Dendritic cell treated with granulocyte-macrophage colony-stimulating factor and Interleukin-4, amounts not matched to agents 40 ng/mL and 50 ng/mL, for 4 days (primary cell): Measurements from ENCODE around the gene PLSCR5.

ENCODE experiments used
- H3K27ac Mint-ChIP-seq: one replicate; pipeline ENCODE4 v1.8.0; 2022; ENCODE audit warnings: mild to moderate bottlenecking, mixed read lengths
- H3K27me3 Mint-ChIP-seq: one replicate; pipeline ENCODE4 v1.8.0; 2022; ENCODE audit warnings: mild to moderate bottlenecking, mixed read lengths
- H3K36me3 Mint-ChIP-seq: one replicate; pipeline ENCODE4 v1.8.0; 2022; ENCODE audit warnings: low read depth, mixed read lengths
- H3K4me1 Mint-ChIP-seq: one replicate; pipeline ENCODE4 v1.8.0; 2022; ENCODE audit warnings: low read depth, mixed read lengths
- H3K4me3 Mint-ChIP-seq: one replicate; pipeline ENCODE4 v1.8.0; 2022; ENCODE audit warnings: mild to moderate bottlenecking, moderate library complexity, mixed read lengths
- H3K9me3 Mint-ChIP-seq: one replicate; pipeline ENCODE4 v1.8.0; 2022; ENCODE audit warnings: mixed read lengths
- intact Hi-C: fragments of 100-400 bp; cut with micrococcal nuclease; formaldehyde crosslinking; loops from one replicate; pipeline ENCODE4 v1.15.0; 2022

PLSCR5 gene, protein sequence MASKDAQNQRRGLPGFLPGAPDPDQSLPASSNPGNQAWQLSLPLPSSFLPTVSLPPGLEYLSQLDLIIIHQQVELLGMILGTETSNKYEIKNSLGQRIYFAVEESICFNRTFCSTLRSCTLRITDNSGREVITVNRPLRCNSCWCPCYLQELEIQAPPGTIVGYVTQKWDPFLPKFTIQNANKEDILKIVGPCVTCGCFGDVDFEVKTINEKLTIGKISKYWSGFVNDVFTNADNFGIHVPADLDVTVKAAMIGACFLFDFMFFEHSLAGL

GRCh38 chr3:146605106-146605505 is at the start of gene PLSCR5:
TSS of gene PLSCR5 (minus strand) at chr3:146605346. CDS start at chr3:146605212, 134 bp downstream.
- Mint-ChIP-seq H3K9me3 (no peaks in the 10 kb centered on the region), H3K27me3 (no peaks in the 10 kb centered on the region), H3K27ac (no peak within 1 kb of the TSS), H3K4me3 (no peak within 1 kb of the TSS), H3K36me3 (no peaks in the 10 kb centered on the region), H3K4me1 (no peaks in the 10 kb centered on the region)
- intact Hi-C loops, result no loop called here

DNA sequence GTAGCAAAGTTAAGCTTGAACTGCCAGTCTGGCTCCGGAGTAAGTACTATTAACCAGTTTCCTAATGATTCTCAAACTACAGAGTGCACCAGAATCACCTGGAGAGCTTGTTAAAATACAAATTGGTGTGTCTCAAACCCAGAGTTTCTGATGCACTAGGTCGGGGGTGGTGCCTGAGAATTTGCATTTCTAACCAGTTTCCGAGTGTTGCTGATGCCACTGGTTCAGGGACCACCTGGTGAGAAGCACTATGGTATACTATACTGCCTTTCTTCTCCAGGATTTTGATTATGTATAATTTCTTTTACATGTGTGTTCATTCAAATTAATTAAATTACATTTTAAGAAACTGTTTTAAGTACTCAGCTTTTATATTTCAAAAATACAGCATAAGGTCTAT is 48.8 kb upstream of the PLSCR5 start:
- no peak overlapping the region for H3K27ac Mint-ChIP-seq
- no peak overlapping the region for H3K4me3 Mint-ChIP-seq
- H3K36me3 Mint-ChIP-seq, result no peaks in the 10 kb centered on the region
- intact Hi-C loops, result no loop called here
- H3K4me1 Mint-ChIP-seq, result no peaks in the 10 kb centered on the region
- H3K27me3 Mint-ChIP-seq, result no peaks in the 10 kb centered on the region
- no peaks in the 10 kb centered on the region for H3K9me3 Mint-ChIP-seq

DNA sequence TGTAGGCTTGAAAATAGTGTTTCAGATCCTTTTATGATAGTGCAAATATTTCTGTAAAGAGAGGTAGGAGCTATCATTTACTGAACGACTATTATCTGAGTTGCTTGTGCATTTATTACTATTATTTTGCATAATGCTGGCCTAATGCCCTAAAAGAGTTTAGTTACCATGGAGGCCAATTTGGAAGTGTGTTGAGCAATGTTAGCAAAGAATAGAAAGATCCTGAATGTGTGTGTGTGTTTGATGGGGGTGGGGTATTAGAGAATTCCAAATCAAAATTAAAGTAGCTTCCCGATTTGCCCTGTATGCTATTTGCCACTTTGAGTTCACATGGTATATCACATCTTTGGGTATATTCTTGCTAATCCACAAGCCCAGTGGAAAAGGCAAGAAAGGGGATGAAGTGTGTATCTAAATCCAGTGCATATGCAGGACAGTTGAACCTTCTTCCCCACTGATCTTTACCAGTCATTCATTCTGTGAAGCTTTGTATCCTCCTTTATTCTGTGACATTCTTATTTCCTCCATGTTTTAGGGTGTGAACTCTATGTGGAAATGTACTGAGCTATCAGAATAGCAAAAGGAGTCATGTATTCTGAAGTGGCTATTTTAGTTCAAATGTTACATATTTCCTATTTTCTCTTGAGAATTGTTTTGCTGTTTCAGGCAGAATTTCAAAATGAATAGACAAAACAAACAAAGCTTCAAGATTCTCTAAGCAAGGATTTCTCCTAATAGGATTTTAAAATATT is 45.7 kb upstream of the PLSCR5 start:
- no peak overlapping the region for H3K27ac Mint-ChIP-seq
- no peaks in the 10 kb centered on the region for H3K36me3 Mint-ChIP-seq
- intact Hi-C loops, result no loop called here
- H3K4me3 Mint-ChIP-seq, result no peak overlapping the region
- H3K9me3 Mint-ChIP-seq, result no peaks in the 10 kb centered on the region
- H3K4me1 Mint-ChIP-seq, result no peaks in the 10 kb centered on the region
- H3K27me3 Mint-ChIP-seq, result no peaks in the 10 kb centered on the region

DNA sequence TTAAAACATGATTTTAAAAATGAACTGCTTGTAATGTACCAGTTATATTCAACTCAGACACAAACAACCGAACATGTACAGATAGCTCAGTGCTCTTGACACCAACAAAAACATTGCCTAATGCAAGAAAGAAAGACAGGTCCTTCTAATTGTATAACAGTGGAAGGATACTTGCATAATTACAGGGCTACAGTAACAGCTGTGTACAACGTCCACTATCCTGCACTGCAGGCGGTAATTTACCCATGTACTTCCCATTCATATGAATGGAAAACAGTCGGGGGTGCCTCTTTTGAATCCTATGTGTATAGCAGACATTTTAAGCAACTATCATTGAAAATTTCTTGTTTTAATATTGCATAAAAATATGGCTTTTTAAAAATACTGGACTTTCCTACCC is 41.1 kb upstream of the PLSCR5 start:
- Mint-ChIP-seq H3K36me3 (no peaks in the 10 kb centered on the region), H3K9me3 (no peaks in the 10 kb centered on the region), H3K4me3 (no peak overlapping the region), H3K27me3 (peaks cover 2% of the 10 kb centered on the region), H3K27ac (no peak overlapping the region), H3K4me1 (no peaks in the 10 kb centered on the region)
- intact Hi-C loops, result loop anchor here (10.0 kb wide), 1 partner anchor 581 kb away; no protein-coding TSS in a partner anchor

GRCh38 chr3:146640955-146641867 is 36.1 kb upstream of the PLSCR5 start:
- intact Hi-C loops, result loop anchor here (10.0 kb wide), 1 partner anchor 576 kb away; no protein-coding TSS in a partner anchor
- peaks cover 2% of the 10 kb centered on the region for H3K27me3 Mint-ChIP-seq
- H3K4me3 Mint-ChIP-seq, result no peak overlapping the region
- H3K36me3 Mint-ChIP-seq, result no peaks in the 10 kb centered on the region
- no peaks in the 10 kb centered on the region for H3K9me3 Mint-ChIP-seq
- no peak overlapping the region for H3K27ac Mint-ChIP-seq
- H3K4me1 Mint-ChIP-seq, result no peaks in the 10 kb centered on the region

DNA sequence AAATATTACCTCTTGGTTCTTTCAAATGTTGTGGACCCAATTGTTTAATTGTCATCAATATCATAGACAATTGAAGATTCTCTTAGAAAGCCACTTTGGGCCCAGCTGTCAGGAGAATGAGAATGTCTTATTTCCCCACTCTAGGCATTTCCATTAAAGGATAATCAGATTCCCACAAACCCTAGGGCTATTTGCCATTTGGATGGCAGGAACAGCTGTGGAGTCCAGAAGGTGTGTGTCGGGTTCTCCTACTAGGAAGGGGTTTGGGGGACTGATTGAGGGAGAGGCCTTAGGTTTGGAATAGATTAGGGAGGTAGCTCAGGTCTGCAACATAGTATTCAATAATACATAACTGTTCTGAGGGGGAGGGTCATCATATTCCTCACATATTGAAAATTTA is 35.2 kb upstream of the PLSCR5 start:
- peaks cover 2% of the 10 kb centered on the region for H3K27me3 Mint-ChIP-seq
- H3K9me3 Mint-ChIP-seq, result no peaks in the 10 kb centered on the region
- no peaks in the 10 kb centered on the region for H3K36me3 Mint-ChIP-seq
- no peaks in the 10 kb centered on the region for H3K4me1 Mint-ChIP-seq
- no peak overlapping the region for H3K27ac Mint-ChIP-seq
- H3K4me3 Mint-ChIP-seq, result no peak overlapping the region
- intact Hi-C loops, result loop anchor here (10.0 kb wide), 1 partner anchor 576 kb away; no protein-coding TSS in a partner anchor

- H3K9me3 Mint-ChIP-seq, result no peaks in the 10 kb centered on the region
- H3K4me1 Mint-ChIP-seq, result no peaks in the 10 kb centered on the region
- no peak overlapping the region for H3K27ac Mint-ChIP-seq
- H3K36me3 Mint-ChIP-seq, result no peaks in the 10 kb centered on the region
- peaks cover 2% of the 10 kb centered on the region for H3K27me3 Mint-ChIP-seq
- H3K4me3 Mint-ChIP-seq, result no peak overlapping the region
- intact Hi-C loops, result loop anchor here (5.0 kb wide), 2 partner anchors 46 to 426 kb away; no protein-coding TSS in a partner anchor
Observed at GRCh38 chr3:146638718-146639117, 33.6 kb upstream of the PLSCR5 start.

DNA sequence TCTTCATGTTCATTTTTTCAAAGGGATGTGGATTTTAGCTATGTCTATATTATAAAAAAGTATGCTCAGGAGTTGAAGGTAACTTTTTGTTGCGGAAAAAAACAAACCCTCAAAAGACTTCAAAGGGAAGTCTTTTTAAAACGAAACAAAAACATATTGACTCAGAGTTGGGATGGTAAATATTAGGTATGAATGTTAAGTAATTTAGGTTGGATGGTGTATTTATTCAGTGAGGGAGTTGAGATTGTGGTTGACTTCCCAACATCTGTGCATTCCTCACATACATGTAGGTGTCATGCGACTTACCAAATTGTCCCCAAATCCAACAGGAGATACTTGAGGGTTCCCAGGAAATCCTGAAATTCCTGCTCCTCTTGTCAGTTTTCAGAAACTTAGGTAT is 32.7 kb upstream of the PLSCR5 start:
- H3K27me3 Mint-ChIP-seq, result peaks cover 2% of the 10 kb centered on the region
- H3K4me1 Mint-ChIP-seq, result no peaks in the 10 kb centered on the region
- intact Hi-C loops, result loop anchor here (5.0 kb wide), 2 partner anchors 46 to 426 kb away; no protein-coding TSS in a partner anchor
- H3K36me3 Mint-ChIP-seq, result no peaks in the 10 kb centered on the region
- no peaks in the 10 kb centered on the region for H3K9me3 Mint-ChIP-seq
- no peak overlapping the region for H3K4me3 Mint-ChIP-seq
- no peak overlapping the region for H3K27ac Mint-ChIP-seq

DNA sequence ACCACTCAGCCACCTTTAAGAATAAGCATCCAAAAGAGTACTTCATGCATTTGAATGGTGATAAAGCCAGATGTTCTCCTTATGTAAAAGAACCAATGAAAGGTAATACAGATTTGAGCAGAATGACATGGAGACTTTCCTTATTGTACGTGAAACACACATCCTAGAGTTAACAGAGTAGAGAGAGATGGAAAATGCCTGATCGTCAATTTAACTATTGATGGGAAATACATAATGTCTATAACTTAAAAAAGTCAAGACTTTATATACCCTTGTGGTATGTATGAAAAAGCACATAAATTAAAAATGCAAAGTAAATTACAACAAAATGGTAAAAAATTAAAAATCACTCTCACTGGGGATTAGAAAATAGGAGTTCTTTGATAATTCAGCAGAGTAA is 31.7 kb upstream of the PLSCR5 start:
- Mint-ChIP-seq H3K36me3 (no peaks in the 10 kb centered on the region), H3K27ac (no peak overlapping the region), H3K27me3 (no peaks in the 10 kb centered on the region), H3K9me3 (no peaks in the 10 kb centered on the region), H3K4me3 (no peak overlapping the region), H3K4me1 (no peaks in the 10 kb centered on the region)
- intact Hi-C loops, result loop anchor here (5.0 kb wide), 2 partner anchors 45 to 425 kb away; no protein-coding TSS in a partner anchor

DNA sequence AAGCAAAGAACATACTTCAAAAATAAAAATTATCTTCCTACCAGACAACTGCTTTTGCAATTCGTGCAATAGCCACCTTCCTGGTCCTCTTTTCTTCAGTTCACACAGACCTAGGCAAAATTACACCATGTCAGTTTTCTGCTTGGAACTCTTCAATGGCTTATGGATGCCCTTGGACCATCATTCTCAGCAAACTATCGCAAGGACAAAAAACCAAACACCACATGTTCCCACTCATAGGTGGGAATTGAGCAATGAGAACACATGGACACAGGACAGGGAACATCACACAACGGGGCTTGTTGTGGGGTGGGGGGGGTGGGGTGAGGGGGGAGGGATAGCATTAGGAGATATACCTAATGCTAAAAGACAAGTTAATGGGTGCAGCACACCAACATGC is 29.2 kb upstream of the PLSCR5 start:
- Mint-ChIP-seq H3K9me3 (no peaks in the 10 kb centered on the region), H3K27ac (no peak overlapping the region), H3K27me3 (no peaks in the 10 kb centered on the region), H3K36me3 (no peaks in the 10 kb centered on the region), H3K4me1 (no peaks in the 10 kb centered on the region), H3K4me3 (no peak overlapping the region)
- intact Hi-C loops, result no loop called here

DNA sequence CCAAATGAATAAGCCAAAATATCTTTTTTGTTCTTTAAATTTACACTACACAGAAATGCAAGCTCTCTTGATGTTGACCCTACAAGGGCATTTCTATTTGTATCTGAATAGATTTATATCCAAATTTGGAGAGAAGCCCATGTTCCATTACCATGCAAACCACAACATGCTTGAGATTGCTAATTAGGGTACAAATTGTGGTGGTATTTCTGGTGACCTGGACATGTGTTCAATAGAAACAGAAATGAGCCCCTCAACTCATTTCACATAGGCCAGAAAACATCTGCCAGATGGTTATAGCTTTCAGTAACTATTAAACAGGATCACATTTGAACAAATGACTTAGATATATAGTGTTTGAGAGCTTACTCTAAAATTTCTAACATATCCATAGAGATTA is 23.5 kb upstream of the PLSCR5 start:
- H3K27me3 Mint-ChIP-seq, result no peaks in the 10 kb centered on the region
- H3K4me3 Mint-ChIP-seq, result no peak overlapping the region
- intact Hi-C loops, result no loop called here
- H3K9me3 Mint-ChIP-seq, result no peaks in the 10 kb centered on the region
- H3K4me1 Mint-ChIP-seq, result peaks cover 6% of the 10 kb centered on the region
- H3K36me3 Mint-ChIP-seq, result no peaks in the 10 kb centered on the region
- H3K27ac Mint-ChIP-seq, result no peak overlapping the region

DNA sequence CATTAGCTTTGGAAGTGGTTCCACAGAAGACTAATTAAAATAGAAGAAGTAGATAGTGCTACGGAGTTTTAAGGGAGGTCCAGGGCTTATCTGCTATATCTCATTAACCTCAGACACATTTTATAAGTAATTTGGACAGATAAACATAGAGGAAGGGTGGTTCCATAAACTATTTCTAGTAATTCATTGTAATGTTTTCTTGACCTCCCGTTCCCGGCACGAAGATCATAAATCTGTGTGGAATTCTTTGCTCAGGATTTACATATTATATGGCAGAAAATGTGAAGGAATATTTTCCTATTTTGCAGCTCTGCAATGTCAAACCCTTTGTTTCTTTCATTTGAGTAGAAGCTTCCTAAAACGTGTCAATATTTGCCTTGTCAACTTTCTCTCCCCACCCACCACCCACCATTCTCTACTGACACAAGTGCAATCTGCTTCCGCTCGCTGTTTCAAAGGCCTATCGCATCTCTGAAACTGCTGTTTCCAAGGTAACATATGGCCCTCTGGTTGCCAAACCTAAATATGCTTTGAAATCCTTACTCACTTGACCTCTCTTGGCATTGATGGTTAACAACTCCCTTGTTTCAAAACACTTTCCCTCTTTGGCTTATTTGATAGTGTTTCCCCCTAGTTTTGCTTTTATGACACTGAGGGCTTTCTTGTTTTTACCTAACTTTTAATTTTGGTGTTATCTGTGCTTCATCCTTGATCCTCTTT is 21.4 kb upstream of the PLSCR5 start:
- H3K27me3 Mint-ChIP-seq, result no peaks in the 10 kb centered on the region
- peaks cover 6% of the 10 kb centered on the region for H3K4me1 Mint-ChIP-seq
- intact Hi-C loops, result no loop called here
- H3K9me3 Mint-ChIP-seq, result no peaks in the 10 kb centered on the region
- no peak overlapping the region for H3K4me3 Mint-ChIP-seq
- H3K27ac Mint-ChIP-seq, result no peak overlapping the region
- no peaks in the 10 kb centered on the region for H3K36me3 Mint-ChIP-seq

- H3K36me3 Mint-ChIP-seq, result no peaks in the 10 kb centered on the region
- H3K27me3 Mint-ChIP-seq, result no peaks in the 10 kb centered on the region
- H3K27ac Mint-ChIP-seq, result no peak overlapping the region
- H3K4me3 Mint-ChIP-seq, result no peak overlapping the region
- intact Hi-C loops, result no loop called here
- no peaks in the 10 kb centered on the region for H3K9me3 Mint-ChIP-seq
- H3K4me1 Mint-ChIP-seq, result peaks cover 6% of the 10 kb centered on the region
Observed at GRCh38 chr3:146625186-146625775, 20.1 kb upstream of the PLSCR5 start.
